Measurements from ENCODE around the gene TOR1AIP1. TPM values are rescaled to one million over a fixed set of nuclear protein-coding genes. Genes with fewer than 3 reads are reported as not detected.

TOR1AIP1 gene
- total RNA-seq, 3 donors from 2014 or later, result 39.2 to 46.7 (median 40.2) TPM

DNA sequence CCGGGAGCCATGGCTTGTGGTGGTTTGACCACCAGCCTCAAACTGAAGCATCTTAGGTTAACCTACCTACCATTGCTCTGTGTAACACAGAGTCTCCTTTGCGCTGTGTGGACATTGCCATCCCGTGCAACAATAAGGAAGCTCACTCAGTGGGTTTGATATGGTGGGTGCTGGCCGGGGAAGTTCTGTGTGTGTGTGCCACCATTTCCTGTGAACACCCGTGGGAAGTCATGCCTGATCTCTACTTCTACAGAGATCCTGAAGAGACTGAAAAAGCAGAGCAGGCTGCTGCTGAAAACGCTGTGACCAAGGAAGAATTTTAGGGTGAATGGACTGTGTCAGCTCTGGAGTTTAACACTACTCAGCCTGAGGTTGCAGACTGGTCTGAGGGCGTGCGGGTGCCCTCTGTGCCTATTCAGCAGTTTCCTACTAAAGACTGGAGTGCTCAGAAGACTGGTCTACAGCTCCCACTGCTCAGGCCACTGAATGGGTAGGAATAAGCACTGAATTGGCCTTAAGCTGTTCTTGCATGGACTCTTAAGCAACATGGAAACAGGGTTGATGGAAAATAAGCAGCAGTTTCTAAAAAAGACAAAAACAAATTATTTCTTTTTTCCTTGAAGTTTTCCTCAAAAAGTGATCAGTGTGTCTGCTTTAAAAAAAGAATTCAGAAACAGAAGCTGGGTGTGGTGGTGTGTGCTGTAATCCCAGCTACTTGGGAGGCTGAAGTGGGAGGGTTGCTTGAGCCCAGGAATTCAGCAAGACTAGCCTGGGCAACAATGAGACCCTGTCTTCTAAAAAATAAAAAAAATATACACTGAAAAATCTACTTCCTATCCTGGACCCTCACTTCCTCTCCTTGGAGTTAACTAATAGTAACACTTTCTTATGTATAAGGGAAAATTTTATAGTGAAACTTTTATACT, 87.2 kb downstream of the TOR1AIP1 start:
- H3K9me3 Mint-ChIP-seq, result no peaks in the 10 kb centered on the region
- no peak overlapping the region for H3K4me3 Mint-ChIP-seq
- peaks cover 11% of the 10 kb centered on the region for H3K36me3 Mint-ChIP-seq (ENCODE audit: insufficient read depth)
- DNase-seq, result no peak
- H3K4me1 Mint-ChIP-seq (ENCODE audit: low read depth), result peaks cover 52% of the 10 kb centered on the region
- no peaks in the 10 kb centered on the region for H3K27me3 Mint-ChIP-seq (ENCODE audit: low read depth)
- ATAC-seq, result no peak

Other genes with a start within 250 kb of the TOR1AIP1 start
- not detected for gene FAM163A, start 139.0 kb upstream of the TOR1AIP1 start, total RNA-seq
- 10 to 100 TPM; 61.7 to 64.1 (median 62.9) TPM for gene TOR1AIP2, start 4.5 kb upstream of the TOR1AIP1 start, total RNA-seq
- gene CEP350, start 72.5 kb downstream of the TOR1AIP1 start, total RNA-seq, result 10 to 100 TPM; 25.2 to 28.3 (median 28.1) TPM

All from activated T-cell treated with anti-CD3 and anti-CD28 coated beads, Interleukin-2, amount 50 U/mL, for 4 hours (primary cell).